Measurements from ENCODE around the gene SCRN3. TPM values are rescaled to one million over a fixed set of nuclear protein-coding genes. Genes with fewer than 3 reads are reported as not detected.
A peak's percentile ranks its signal among the peaks of the same experiment; 100 is the strongest.

SCRN3 gene
- total and polyA plus RNA-seq, 8 donors: 4.3 to 39.7 (median 14.5) TPM

- no peak for TF ChIP-seq CTCF (IDR thresholded peaks at IDR 0.05)
- no peak for TF ChIP-seq POLR2A (IDR thresholded peaks at IDR 0.05)
- no peak for TF ChIP-seq POLR2AphosphoS5 (IDR thresholded peaks at IDR 0.05)
- TF ChIP-seq EP300 (IDR thresholded peaks at IDR 0.05): no peak
- Histone ChIP-seq H3K4me3 (no peak overlapping the region), H3K36me3 (peaks cover 10 to 52% (median 40%) of the 10 kb centered on the region in 4 donors), H3K27me3 (no peaks in the 10 kb centered on the region), H3K4me1 (peaks cover 0 to 7% (median 0%) of the 10 kb centered on the region in 4 donors), H3K27ac (no peak overlapping the region), H3K9me3 (no peaks in the 10 kb centered on the region)
- 59 to 91% (median 85%) methylated on average over 2 of the region's 2 CpGs for WGBS, 5 donors
- intact Hi-C loops (cut with DNase I; ENCODE audit: low total_unique reads): no loop called here
- DNase-seq: no peak
Measured at GRCh38 chr2:174439950-174440349, 44.4 kb downstream of the SCRN3 start.

- TF ChIP-seq EP300 (IDR thresholded peaks at IDR 0.05) (no peak), POLR2A (IDR thresholded peaks at IDR 0.05) (no peak), CTCF (IDR thresholded peaks at IDR 0.05) (no peak), POLR2AphosphoS5 (IDR thresholded peaks at IDR 0.05) (no peak)
- intact Hi-C loops (cut with DNase I; ENCODE audit: low total_unique reads): no loop called here
- Histone ChIP-seq H3K4me1 (peaks cover 0 to 7% (median 0%) of the 10 kb centered on the region in 4 donors), H3K27ac (no peak overlapping the region), H3K36me3 (peaks cover 4 to 52% (median 33%) of the 10 kb centered on the region in 4 donors), H3K9me3 (no peaks in the 10 kb centered on the region), H3K27me3 (no peaks in the 10 kb centered on the region), H3K4me3 (no peak overlapping the region)
- WGBS, 5 donors: 73 to 90% (median 86%) methylated on average over 3 of the region's 3 CpGs
- DNase-seq: peak in 1 of 2 donors; percentile 9
Measured at GRCh38 chr2:174442546-174443510, 47.3 kb downstream of the SCRN3 start.

GRCh38 chr2:174444761-174445160, 49.2 kb downstream of the SCRN3 start:
- DNase-seq: no peak
- TF ChIP-seq POLR2AphosphoS5 (IDR thresholded peaks at IDR 0.05) (no peak), EP300 (IDR thresholded peaks at IDR 0.05) (no peak), POLR2A (IDR thresholded peaks at IDR 0.05) (no peak), CTCF (IDR thresholded peaks at IDR 0.05) (no peak)
- Histone ChIP-seq H3K27me3 (no peaks in the 10 kb centered on the region), H3K4me1 (no peaks in the 10 kb centered on the region), H3K36me3 (peaks cover 8 to 55% (median 40%) of the 10 kb centered on the region in 4 donors), H3K9me3 (no peaks in the 10 kb centered on the region), H3K27ac (no peak overlapping the region), H3K4me3 (no peak overlapping the region)
- intact Hi-C loops (cut with DNase I; ENCODE audit: low total_unique reads): no loop called here
- WGBS, 5 donors: 52 to 78% (median 74%) methylated on average over 6 of the region's 6 CpGs

GRCh38 chr2:174445248-174445647, 49.7 kb downstream of the SCRN3 start:
- H3K4me1 ChIP-seq: no peaks in the 10 kb centered on the region
- WGBS, 5 donors: 73 to 88% (median 85%) methylated on average over 3 of the region's 3 CpGs
- H3K36me3 ChIP-seq: peaks cover 8 to 60% (median 44%) of the 10 kb centered on the region in 4 donors
- no peak for DNase-seq
- intact Hi-C loops (cut with DNase I; ENCODE audit: low total_unique reads): no loop called here
- TF ChIP-seq EP300 (IDR thresholded peaks at IDR 0.05) (no peak), CTCF (IDR thresholded peaks at IDR 0.05) (no peak), POLR2A (IDR thresholded peaks at IDR 0.05) (no peak), POLR2AphosphoS5 (IDR thresholded peaks at IDR 0.05) (no peak)
- H3K27me3 ChIP-seq: no peaks in the 10 kb centered on the region
- no peak overlapping the region for H3K4me3 ChIP-seq
- H3K27ac ChIP-seq: no peak overlapping the region
- no peaks in the 10 kb centered on the region for H3K9me3 ChIP-seq

Data from stomach (tissue), 9 donors.